Measurements from ENCODE around the gene STXBP5.

DNA sequence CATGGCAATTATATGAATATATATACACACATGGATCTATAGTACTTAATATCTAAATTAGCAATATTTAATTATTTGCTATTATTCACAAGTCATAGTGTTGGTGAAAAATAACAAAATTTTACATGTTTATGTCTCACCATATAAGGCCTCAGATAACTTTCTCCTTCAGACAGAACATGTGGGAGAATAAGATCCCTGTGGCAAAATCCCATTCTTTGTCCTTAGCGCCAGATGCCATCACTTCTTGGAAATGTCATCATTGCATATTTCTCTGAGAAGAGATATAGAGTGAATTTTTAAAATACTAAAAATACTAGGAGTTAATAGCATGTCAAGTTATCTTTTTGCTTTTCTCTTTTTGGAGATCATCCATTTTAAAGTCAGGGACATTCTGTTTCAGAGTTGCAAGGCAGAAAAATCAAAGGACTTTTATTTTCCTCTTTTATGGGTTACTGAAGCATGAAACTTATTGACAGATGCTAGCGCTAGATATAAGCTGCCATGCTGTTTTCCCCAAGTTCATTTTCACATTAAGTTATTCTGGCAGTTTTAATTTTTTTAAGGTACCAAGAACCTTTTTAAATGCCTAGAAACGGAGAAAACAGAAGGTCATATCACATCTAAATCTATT is 30.4 kb upstream of the STXBP5 start:
- TF ChIP-seq POLR2AphosphoS5 (IDR thresholded peaks at IDR 0.05), result no peak
- TF ChIP-seq, protein P1, sequence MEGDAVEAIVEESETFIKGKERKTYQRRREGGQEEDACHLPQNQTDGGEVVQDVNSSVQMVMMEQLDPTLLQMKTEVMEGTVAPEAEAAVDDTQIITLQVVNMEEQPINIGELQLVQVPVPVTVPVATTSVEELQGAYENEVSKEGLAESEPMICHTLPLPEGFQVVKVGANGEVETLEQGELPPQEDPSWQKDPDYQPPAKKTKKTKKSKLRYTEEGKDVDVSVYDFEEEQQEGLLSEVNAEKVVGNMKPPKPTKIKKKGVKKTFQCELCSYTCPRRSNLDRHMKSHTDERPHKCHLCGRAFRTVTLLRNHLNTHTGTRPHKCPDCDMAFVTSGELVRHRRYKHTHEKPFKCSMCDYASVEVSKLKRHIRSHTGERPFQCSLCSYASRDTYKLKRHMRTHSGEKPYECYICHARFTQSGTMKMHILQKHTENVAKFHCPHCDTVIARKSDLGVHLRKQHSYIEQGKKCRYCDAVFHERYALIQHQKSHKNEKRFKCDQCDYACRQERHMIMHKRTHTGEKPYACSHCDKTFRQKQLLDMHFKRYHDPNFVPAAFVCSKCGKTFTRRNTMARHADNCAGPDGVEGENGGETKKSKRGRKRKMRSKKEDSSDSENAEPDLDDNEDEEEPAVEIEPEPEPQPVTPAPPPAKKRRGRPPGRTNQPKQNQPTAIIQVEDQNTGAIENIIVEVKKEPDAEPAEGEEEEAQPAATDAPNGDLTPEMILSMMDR (IDR thresholded peaks at IDR 0.05), result no peak
- TF ChIP-seq POLR2A (IDR thresholded peaks at IDR 0.05; ENCODE audit: low read depth), result no peak
- no peak for TF ChIP-seq EP300 (IDR thresholded peaks at IDR 0.05)

Measured in esophagus muscularis mucosa (tissue), 4 donors.